Neural cell (in vitro differentiated cells): ENCODE measurements around the gene FARP1. TPM values are rescaled to one million over a fixed set of nuclear protein-coding genes. Genes with fewer than 3 reads are reported as not detected.

Experiments used
- H2AFZ ChIP-seq: fragments of 200-600, 300-800 bp; sonication (generic), shearing (Covaris generic); 2 replicates; pipeline ENCODE4 v1.6.0; 2014; ENCODE audit warnings: low read depth, mild to moderate bottlenecking, antibody characterized with exemption, low read length, moderate library complexity
- H3F3A ChIP-seq: fragments of 200-600 bp; shearing (Covaris generic); 2 replicates; pipeline ENCODE4 v1.6.1; 2016; ENCODE audit warnings: mild to moderate bottlenecking, moderate library complexity, mixed read lengths, antibody characterized with exemption, low read length; ENCODE audit not compliant: insufficient read depth, poor library complexity, severe bottlenecking
- H3K27ac ChIP-seq: fragments of 200-600, 300-800 bp; sonication (generic), shearing (Covaris generic); 2 replicates; pipeline ENCODE4 v1.5.1; 2014; ENCODE audit warnings: mild to moderate bottlenecking, low read length, moderate library complexity
- H3K27me3 ChIP-seq: fragments of 300-800, 200-600 bp; sonication (generic), shearing (Covaris generic); 2 replicates; pipeline ENCODE4 v1.6.0; 2014; ENCODE audit warnings: mild to moderate bottlenecking, low read depth, low read length, moderate library complexity; ENCODE audit not compliant: insufficient read depth
- H3K36me3 ChIP-seq: fragments of 300-800, 200-600 bp; sonication (generic), shearing (Covaris generic); 2 replicates; pipeline ENCODE4 v1.5.1; 2014; ENCODE audit warnings: mild to moderate bottlenecking, antibody characterized with exemption, low read length, moderate library complexity; ENCODE audit not compliant: insufficient read depth
- H3K4me2 ChIP-seq: fragments of 300-800, 200-600 bp; sonication (generic), shearing (Covaris generic); 2 replicates; pipeline ENCODE4 v1.6.0; 2014; ENCODE audit warnings: mild to moderate bottlenecking, low read length
- H3K4me3 ChIP-seq: fragments of 300-800, 200-600 bp; sonication (generic), shearing (Covaris generic); 2 replicates; pipeline ENCODE4 v1.5.1; 2014; ENCODE audit warnings: mild to moderate bottlenecking, low read length, moderate library complexity
- H3K79me2 ChIP-seq: fragments of 200-600 bp; shearing (Covaris generic); replicated peaks from 2 replicates; pipeline ENCODE4 v1.6.0; 2014; ENCODE audit warnings: mild to moderate bottlenecking, low read length, moderate library complexity; ENCODE audit not compliant: insufficient read depth
- H3K9ac ChIP-seq: fragments of 300-800, 200-600 bp; sonication (generic), shearing (Covaris generic); 2 replicates; pipeline ENCODE4 v1.6.1; 2016; ENCODE audit warnings: mild to moderate bottlenecking, low read length, mixed read lengths
- H3K9me2 ChIP-seq: fragments of 200-600 bp; shearing (Covaris generic); 2 replicates; pipeline ENCODE4 v1.6.1; 2016; ENCODE audit warnings: mild to moderate bottlenecking, low read length, mixed read lengths; ENCODE audit not compliant: insufficient read depth
- H3K9me3 ChIP-seq: fragments of 200-600, 300-800 bp; sonication (generic), shearing (Covaris generic); 2 replicates; pipeline ENCODE4 v1.6.1; 2016; ENCODE audit warnings: mild to moderate bottlenecking, mixed run types, low read length, moderate library complexity, mixed read lengths
- H4K20me1 ChIP-seq: fragments of 200-600 bp; shearing (Covaris generic); 2 replicates; pipeline ENCODE4 v1.6.1; 2016; ENCODE audit warnings: mild to moderate bottlenecking, mixed run types; ENCODE audit not compliant: insufficient read depth
- EP300 ChIP-seq: fragments of 450-650 bp; conservative IDR thresholded peaks from 2 replicates; pipeline ENCODE4 v1.6.1; 2014; ENCODE audit warnings: antibody characterized with exemption, mild to moderate bottlenecking, moderate library complexity; ENCODE audit not compliant: poor library complexity, severe bottlenecking
- EZH2 ChIP-seq: fragments of 200-600, 300-800 bp; shearing (Covaris generic), sonication (generic); IDR thresholded peaks from 2 replicates; pipeline ENCODE4 v1.6.1; 2014; ENCODE audit warnings: antibody characterized with exemption, low read length, borderline replicate concordance, mild to moderate bottlenecking; ENCODE audit not compliant: insufficient read depth, poor library complexity, severe bottlenecking
- MXI1 ChIP-seq: fragments of 450-650 bp; conservative IDR thresholded peaks from 2 replicates; pipeline ENCODE4 v1.6.1; 2014; ENCODE audit warnings: antibody characterized with exemption, mild to moderate bottlenecking; ENCODE audit not compliant: poor library complexity, severe bottlenecking
- POLR2AphosphoS5 ChIP-seq: IDR thresholded peaks from 2 replicates; pipeline ENCODE4 v1.6.1; 2012
- RAD21 ChIP-seq: fragments of 450-650 bp; conservative IDR thresholded peaks from 2 replicates; pipeline ENCODE4 v1.6.1; 2014; ENCODE audit warnings: antibody characterized with exemption, mild to moderate bottlenecking, moderate library complexity
- SMC3 ChIP-seq: fragments of 450-650 bp; conservative IDR thresholded peaks from 2 replicates; pipeline ENCODE4 v1.6.1; 2014; ENCODE audit warnings: antibody characterized with exemption, mild to moderate bottlenecking, moderate library complexity; ENCODE audit not compliant: poor library complexity
- TAF1 ChIP-seq: IDR thresholded peaks from 2 replicates; pipeline ENCODE4 v1.6.1; 2012; ENCODE audit warnings: low read depth
- polyA plus RNA-seq: library from polyadenylated mRNA; depleted of rRNA; stranded (reverse); fragments of >200 nt; gene quantifications from 2 replicates; pipeline ENCODE4 v1.2.3, GENCODE V29; 2014
- TF ChIP-seq, protein P1 (sequence below): fragments of 450-650 bp; IDR thresholded peaks from 2 replicates; pipeline ENCODE4 v1.5.1; 2014; ENCODE audit warnings: antibody characterized with exemption, mild to moderate bottlenecking, moderate library complexity; ENCODE audit not compliant: poor library complexity, severe bottlenecking
- TF ChIP-seq, protein P2 (sequence below): IDR thresholded peaks from 2 replicates; pipeline ENCODE4 v1.6.1; 2012; ENCODE audit warnings: borderline replicate concordance

Gene FARP1
- polyA plus RNA-seq, 1 donor from 2014 or later, result 19.7 TPM

DNA sequence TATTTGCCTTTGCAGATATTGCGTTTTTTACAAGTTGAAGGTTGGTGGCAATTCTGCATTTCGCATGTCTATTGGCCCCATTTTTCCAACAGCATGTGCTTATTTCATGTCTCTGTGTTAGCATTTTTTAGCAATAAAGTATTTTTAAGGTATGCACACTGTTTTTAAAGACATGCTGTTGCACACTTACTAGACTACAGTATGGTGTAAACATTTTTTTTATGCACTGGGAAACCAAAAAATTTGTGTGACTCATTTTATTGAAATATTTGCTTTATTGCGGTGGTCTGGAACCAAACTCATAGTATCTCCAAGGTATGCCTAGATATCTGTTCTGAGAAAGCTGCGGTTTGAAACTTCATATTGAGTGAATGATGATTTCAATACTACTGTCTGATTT, 89.6 kb downstream of the FARP1 start:
- H3K79me2 ChIP-seq, result peaks cover 20% of the 10 kb centered on the region
- no peaks in the 10 kb centered on the region for H3K36me3 ChIP-seq
- H3K27ac ChIP-seq, result no peak overlapping the region
- H4K20me1 ChIP-seq, result no peaks in the 10 kb centered on the region
- no peak overlapping the region for H3K4me3 ChIP-seq
- H3K9ac ChIP-seq, result no peak overlapping the region
- no peaks in the 10 kb centered on the region for H3K27me3 ChIP-seq
- no peak overlapping the region for H3K4me2 ChIP-seq
- no peak overlapping the region for H2AFZ ChIP-seq
- no peaks in the 10 kb centered on the region for H3F3A ChIP-seq
- H3K9me3 ChIP-seq, result peaks cover 2% of the 10 kb centered on the region
- TF ChIP-seq, protein P1, sequence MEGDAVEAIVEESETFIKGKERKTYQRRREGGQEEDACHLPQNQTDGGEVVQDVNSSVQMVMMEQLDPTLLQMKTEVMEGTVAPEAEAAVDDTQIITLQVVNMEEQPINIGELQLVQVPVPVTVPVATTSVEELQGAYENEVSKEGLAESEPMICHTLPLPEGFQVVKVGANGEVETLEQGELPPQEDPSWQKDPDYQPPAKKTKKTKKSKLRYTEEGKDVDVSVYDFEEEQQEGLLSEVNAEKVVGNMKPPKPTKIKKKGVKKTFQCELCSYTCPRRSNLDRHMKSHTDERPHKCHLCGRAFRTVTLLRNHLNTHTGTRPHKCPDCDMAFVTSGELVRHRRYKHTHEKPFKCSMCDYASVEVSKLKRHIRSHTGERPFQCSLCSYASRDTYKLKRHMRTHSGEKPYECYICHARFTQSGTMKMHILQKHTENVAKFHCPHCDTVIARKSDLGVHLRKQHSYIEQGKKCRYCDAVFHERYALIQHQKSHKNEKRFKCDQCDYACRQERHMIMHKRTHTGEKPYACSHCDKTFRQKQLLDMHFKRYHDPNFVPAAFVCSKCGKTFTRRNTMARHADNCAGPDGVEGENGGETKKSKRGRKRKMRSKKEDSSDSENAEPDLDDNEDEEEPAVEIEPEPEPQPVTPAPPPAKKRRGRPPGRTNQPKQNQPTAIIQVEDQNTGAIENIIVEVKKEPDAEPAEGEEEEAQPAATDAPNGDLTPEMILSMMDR, result no peak
- TF ChIP-seq SMC3 (no peak), EP300 (no peak), MXI1 (no peak), POLR2AphosphoS5 (no peak), TAF1 (no peak), EZH2 (no peak), RAD21 (no peak)
- TF ChIP-seq, protein P2, sequence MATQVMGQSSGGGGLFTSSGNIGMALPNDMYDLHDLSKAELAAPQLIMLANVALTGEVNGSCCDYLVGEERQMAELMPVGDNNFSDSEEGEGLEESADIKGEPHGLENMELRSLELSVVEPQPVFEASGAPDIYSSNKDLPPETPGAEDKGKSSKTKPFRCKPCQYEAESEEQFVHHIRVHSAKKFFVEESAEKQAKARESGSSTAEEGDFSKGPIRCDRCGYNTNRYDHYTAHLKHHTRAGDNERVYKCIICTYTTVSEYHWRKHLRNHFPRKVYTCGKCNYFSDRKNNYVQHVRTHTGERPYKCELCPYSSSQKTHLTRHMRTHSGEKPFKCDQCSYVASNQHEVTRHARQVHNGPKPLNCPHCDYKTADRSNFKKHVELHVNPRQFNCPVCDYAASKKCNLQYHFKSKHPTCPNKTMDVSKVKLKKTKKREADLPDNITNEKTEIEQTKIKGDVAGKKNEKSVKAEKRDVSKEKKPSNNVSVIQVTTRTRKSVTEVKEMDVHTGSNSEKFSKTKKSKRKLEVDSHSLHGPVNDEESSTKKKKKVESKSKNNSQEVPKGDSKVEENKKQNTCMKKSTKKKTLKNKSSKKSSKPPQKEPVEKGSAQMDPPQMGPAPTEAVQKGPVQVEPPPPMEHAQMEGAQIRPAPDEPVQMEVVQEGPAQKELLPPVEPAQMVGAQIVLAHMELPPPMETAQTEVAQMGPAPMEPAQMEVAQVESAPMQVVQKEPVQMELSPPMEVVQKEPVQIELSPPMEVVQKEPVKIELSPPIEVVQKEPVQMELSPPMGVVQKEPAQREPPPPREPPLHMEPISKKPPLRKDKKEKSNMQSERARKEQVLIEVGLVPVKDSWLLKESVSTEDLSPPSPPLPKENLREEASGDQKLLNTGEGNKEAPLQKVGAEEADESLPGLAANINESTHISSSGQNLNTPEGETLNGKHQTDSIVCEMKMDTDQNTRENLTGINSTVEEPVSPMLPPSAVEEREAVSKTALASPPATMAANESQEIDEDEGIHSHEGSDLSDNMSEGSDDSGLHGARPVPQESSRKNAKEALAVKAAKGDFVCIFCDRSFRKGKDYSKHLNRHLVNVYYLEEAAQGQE, result no peak
- no peaks in the 10 kb centered on the region for H3K9me2 ChIP-seq

DNA sequence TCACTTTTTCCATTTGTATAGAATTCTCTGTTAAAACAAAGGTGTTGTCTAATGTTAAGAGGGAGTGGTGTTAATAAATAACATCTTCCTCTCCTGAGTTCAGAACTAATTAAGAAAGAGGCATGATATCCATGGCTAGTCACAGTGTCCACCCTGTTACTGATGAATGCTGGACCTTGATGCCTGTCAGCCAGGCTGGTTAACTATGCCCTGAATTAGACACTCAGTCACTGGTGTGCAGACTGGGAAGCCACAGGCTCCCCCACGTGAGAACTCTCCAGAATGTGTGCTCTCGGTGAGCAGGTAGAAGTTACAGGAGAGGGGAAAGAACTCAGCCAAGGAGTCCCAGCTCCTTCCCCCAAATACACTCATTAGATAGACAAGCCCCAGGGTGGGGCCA, 90.2 kb downstream of the FARP1 start:
- Histone ChIP-seq H3K9ac (no peak overlapping the region), H3K4me3 (no peak overlapping the region), H3K9me3 (peaks cover 2% of the 10 kb centered on the region), H3K79me2 (peaks cover 20% of the 10 kb centered on the region), H4K20me1 (no peaks in the 10 kb centered on the region), H3F3A (no peaks in the 10 kb centered on the region), H3K36me3 (no peaks in the 10 kb centered on the region), H3K9me2 (no peaks in the 10 kb centered on the region), H3K27me3 (no peaks in the 10 kb centered on the region), H3K27ac (no peak overlapping the region), H2AFZ (no peak overlapping the region), H3K4me2 (no peak overlapping the region)
- TF ChIP-seq EP300 (no peak), RAD21 (no peak), TAF1 (no peak), MXI1 (no peak), EZH2 (no peak), POLR2AphosphoS5 (no peak), SMC3 (no peak)
- TF ChIP-seq, protein P1, result no peak
- TF ChIP-seq, protein P2, result no peak
